ENCODE measurements around the gene INPP5A. TPM values are rescaled to one million over a fixed set of nuclear protein-coding genes. Genes with fewer than 3 reads are reported as not detected.

INPP5A gene
- total and polyA plus RNA-seq, 11 donors = 38.6 to 179 (median 102) TPM

DNA sequence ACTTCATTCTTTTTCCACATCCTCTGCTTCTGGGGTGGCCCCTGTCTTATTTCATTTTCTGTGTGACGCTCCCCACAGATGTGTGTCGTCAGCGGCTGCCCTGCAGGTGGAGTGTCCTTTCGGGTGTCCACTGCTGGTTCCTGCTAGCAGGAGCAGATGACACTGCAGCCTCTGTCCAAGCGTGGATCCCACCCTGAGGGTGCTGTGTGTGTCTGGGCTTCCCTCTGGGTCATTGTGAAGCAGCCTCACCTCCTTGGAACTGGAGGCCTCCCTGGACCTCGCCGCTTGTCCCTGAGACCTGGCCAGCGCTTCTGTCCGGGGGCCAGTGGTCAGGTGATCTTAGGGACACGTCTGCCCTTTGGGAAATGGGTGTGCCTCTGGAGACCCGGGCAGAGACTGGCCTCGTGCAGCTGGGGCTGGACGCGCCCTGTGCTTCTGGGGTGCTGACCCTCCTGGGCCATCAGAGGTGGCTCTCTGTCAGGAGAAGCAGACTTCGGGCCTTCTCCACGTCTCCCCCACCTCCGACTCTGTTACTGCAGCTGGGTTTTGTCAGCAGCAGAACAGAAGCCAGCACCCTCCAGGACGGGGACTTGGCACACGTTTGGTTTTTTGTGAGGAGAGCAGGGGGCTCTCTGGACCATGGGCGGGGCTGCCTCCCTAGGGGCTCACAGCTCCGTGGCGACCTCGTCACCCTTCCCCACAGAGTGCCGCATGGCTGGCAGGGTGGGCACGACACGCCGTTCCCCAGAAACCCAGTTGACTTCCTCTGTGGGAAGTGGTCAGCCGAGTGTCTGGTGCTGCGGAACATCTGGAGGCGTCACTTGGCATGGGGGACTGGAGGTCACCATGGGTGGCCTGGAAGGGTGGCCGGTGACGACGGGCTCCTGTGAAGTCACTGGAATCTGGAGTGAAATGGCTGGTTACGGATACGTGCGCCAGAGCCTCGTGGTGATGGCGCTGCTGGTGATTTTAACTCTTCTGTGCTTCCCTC, 48.4 kb downstream of the INPP5A start:
- WGBS, 4 donors = 33 to 43% (median 42%) methylated on average over 33 to 38 of the region's 38 CpGs
- DNase-seq (peak in 4 of 5 donors; percentile 44 to 68 (median 60)), ATAC-seq (peak; percentile 8 to 31 (median 14))
- intact Hi-C loops (cut with DNase I) = loop anchor here in 5 of 10 donors (5.0 kb wide), 5 partner anchors 41 to 69 kb away; partner anchors contain the start of gene INPP5A (in 1 of the 5)
- H3K4me1 ChIP-seq = peaks cover 26 to 88% (median 75%) of the 10 kb centered on the region in 12 donors
- TF ChIP-seq, protein P1, sequence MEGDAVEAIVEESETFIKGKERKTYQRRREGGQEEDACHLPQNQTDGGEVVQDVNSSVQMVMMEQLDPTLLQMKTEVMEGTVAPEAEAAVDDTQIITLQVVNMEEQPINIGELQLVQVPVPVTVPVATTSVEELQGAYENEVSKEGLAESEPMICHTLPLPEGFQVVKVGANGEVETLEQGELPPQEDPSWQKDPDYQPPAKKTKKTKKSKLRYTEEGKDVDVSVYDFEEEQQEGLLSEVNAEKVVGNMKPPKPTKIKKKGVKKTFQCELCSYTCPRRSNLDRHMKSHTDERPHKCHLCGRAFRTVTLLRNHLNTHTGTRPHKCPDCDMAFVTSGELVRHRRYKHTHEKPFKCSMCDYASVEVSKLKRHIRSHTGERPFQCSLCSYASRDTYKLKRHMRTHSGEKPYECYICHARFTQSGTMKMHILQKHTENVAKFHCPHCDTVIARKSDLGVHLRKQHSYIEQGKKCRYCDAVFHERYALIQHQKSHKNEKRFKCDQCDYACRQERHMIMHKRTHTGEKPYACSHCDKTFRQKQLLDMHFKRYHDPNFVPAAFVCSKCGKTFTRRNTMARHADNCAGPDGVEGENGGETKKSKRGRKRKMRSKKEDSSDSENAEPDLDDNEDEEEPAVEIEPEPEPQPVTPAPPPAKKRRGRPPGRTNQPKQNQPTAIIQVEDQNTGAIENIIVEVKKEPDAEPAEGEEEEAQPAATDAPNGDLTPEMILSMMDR (IDR thresholded peaks at IDR 0.05) = no peak
- TF ChIP-seq POLR2A (IDR thresholded peaks at IDR 0.05) = no peak
- peaks cover 0 to 1% (median 0%) of the 10 kb centered on the region in 9 donors for H3K36me3 ChIP-seq
- peak overlapping the region in 9 of 12 donors; percentile 14 to 87 (median 54) for H3K27ac ChIP-seq
- peak overlapping the region in 5 of 12 donors; percentile 6 to 20 (median 13) for H3K4me3 ChIP-seq
- H3K27me3 ChIP-seq = no peaks in the 10 kb centered on the region
- H3K9me3 ChIP-seq = peaks cover 0 to 3% (median 0%) of the 10 kb centered on the region in 12 donors

DNA sequence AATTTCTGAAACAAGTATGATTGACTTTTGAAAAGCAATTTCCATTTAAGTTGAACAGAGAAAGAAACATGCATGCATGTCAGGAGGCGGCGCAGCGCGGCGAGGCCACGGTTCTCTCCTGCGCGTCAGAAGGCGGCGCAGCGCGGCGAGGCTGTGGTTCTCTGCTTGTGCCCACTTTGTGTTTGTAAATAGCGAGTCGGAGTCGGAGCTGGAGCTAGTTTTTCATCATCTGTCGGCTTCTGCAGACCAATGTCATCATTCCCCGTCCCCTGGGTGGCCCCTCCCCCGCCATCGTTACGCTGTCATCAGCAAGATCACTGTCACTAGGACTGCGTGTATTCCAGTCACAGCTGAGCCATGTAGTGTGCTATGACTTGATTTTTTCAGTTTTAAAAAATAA, 49.2 kb downstream of the INPP5A start:
- WGBS, 4 donors = 90 to 94% (median 92%) methylated on average over 22 of the region's 22 CpGs
- intact Hi-C loops (cut with DNase I) = loop anchor here in 5 of 10 donors (5.0 kb wide), 5 partner anchors 41 to 69 kb away; partner anchors contain the start of gene INPP5A (in 1 of the 5)
- ATAC-seq (no peak), DNase-seq (peak in 2 of 5 donors; percentile 16 to 46)
- Histone ChIP-seq H3K36me3 (no peaks in the 10 kb centered on the region), H3K4me1 (peaks cover 29 to 95% (median 81%) of the 10 kb centered on the region in 12 donors), H3K27ac (peak overlapping the region in 8 of 12 donors; percentile 16 to 87 (median 66)), H3K27me3 (no peaks in the 10 kb centered on the region), H3K9me3 (no peaks in the 10 kb centered on the region), H3K4me3 (no peak overlapping the region)
- TF ChIP-seq POLR2A (IDR thresholded peaks at IDR 0.05) = no peak
- TF ChIP-seq, protein P1 (IDR thresholded peaks at IDR 0.05) = no peak

DNA sequence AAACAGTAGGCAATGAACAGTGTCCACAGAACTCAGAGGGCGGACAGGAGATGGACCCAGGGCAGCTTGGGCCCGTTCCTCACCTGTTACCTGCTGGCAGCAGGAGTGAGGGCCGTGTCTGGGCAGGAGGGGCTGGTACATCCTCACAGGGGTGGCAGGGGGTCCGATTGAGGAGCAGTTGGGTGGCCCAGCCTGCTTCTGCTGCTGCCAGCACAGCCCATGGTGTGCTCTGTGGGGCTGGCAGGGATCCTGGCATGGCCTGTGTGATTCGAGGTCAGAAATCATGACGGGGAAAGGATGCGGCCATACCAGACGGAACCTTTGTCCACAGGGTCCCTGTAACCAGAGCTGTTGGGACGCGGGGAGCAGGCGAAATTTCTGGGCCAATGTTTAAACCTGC, 49.6 kb downstream of the INPP5A start:
- no peak overlapping the region for H3K4me3 ChIP-seq
- peak overlapping the region in 7 of 12 donors; percentile 75 to 87 (median 79) for H3K27ac ChIP-seq
- H3K9me3 ChIP-seq = no peaks in the 10 kb centered on the region
- peak in 1 of 4 donors; percentile 7 for ATAC-seq
- TF ChIP-seq, protein P1 (IDR thresholded peaks at IDR 0.05) = no peak
- no peak for TF ChIP-seq POLR2A (IDR thresholded peaks at IDR 0.05)
- intact Hi-C loops (cut with DNase I) = loop anchor here in 5 of 10 donors (5.0 kb wide), 5 partner anchors 40 to 70 kb away; partner anchors contain the start of gene INPP5A (in 1 of the 5)
- WGBS, 4 donors = 79 to 87% (median 83%) methylated on average over 9 to 11 of the region's 11 CpGs
- H3K36me3 ChIP-seq = no peaks in the 10 kb centered on the region
- peak in 1 of 5 donors; percentile 46 for DNase-seq
- H3K27me3 ChIP-seq = no peaks in the 10 kb centered on the region
- peaks cover 29 to 99% (median 86%) of the 10 kb centered on the region in 12 donors for H3K4me1 ChIP-seq
